Hepatic stellate cell (primary cell): ENCODE results near the gene MCM9.
"Not testable (repeated sequence)": the region's sequence is repeated elsewhere in the genome, so short reads cannot be mapped to it uniquely, and the experiment has no call there.

ENCODE experiments used
- DNase-seq: peaks from one replicate; pipeline ENCODE4 v3.0.0; 2011; ENCODE audit warnings: low spot score

MCM9 gene

GRCh38 chr6:118799826-118800225 lies 135.1 kb downstream of the MCM9 start:
- DNase-seq = no peak

GRCh38 chr6:118796548-118796947 lies 138.4 kb downstream of the MCM9 start:
- not testable (repeated sequence) for DNase-seq

GRCh38 chr6:118791499-118791898 lies 143.5 kb downstream of the MCM9 start:
- no peak for DNase-seq

GRCh38 chr6:118789954-118790353 lies 145.0 kb downstream of the MCM9 start:
- DNase-seq = no peak

GRCh38 chr6:118789419-118789818 lies 145.5 kb downstream of the MCM9 start:
- DNase-seq = no peak

GRCh38 chr6:118788702-118789101 lies 146.3 kb downstream of the MCM9 start:
- no peak for DNase-seq

- DNase-seq = no peak
These were observed 147.1 kb downstream of the MCM9 start for GRCh38 chr6:118787724-118788423.

- DNase-seq = no peak
These were observed 148.1 kb downstream of the MCM9 start for GRCh38 chr6:118786596-118787453.

GRCh38 chr6:118785601-118786000 lies 149.4 kb downstream of the MCM9 start:
- no peak for DNase-seq

GRCh38 chr6:118784641-118785164 lies 150.3 kb downstream of the MCM9 start:
- no peak for DNase-seq

- DNase-seq = no peak
These were observed 150.9 kb downstream of the MCM9 start for GRCh38 chr6:118783931-118784550.

- no peak for DNase-seq
These were observed 152.3 kb downstream of the MCM9 start for GRCh38 chr6:118782651-118783050.

GRCh38 chr6:118781897-118782296 lies 153.1 kb downstream of the MCM9 start:
- no peak for DNase-seq

GRCh38 chr6:118780668-118781067 lies 154.3 kb downstream of the MCM9 start:
- DNase-seq = no peak

- DNase-seq = peak; percentile 60
These were observed 158.1 kb downstream of the MCM9 start for GRCh38 chr6:118776607-118777549.

- DNase-seq = no peak
These were observed 159.6 kb downstream of the MCM9 start for GRCh38 chr6:118775381-118775780.

- no peak for DNase-seq
These were observed 160.4 kb downstream of the MCM9 start for GRCh38 chr6:118774581-118774980.

GRCh38 chr6:118772886-118773285 lies 162.1 kb downstream of the MCM9 start:
- no peak for DNase-seq

- DNase-seq = no peak
These were observed 163.7 kb downstream of the MCM9 start for GRCh38 chr6:118771253-118771652.

- no peak for DNase-seq
These were observed 164.1 kb downstream of the MCM9 start for GRCh38 chr6:118770835-118771234.

GRCh38 chr6:118770112-118770788 lies 164.7 kb downstream of the MCM9 start:
- no peak for DNase-seq
